CD4-positive, alpha-beta T cell treated with Interferon gamma for 1 hour (primary cell): Measurements from ENCODE around the gene PRDX2.

Experiments used
- DNase-seq: peaks from one replicate; pipeline ENCODE4 v3.0.0-alpha.2; 2020

PRDX2 gene

GRCh38 chr19:12778905-12779161, 22.8 kb downstream of the PRDX2 start:
- no peak for DNase-seq

GRCh38 chr19:12778017-12778904, 23.3 kb downstream of the PRDX2 start:
- DNase-seq, result peak; percentile 68

GRCh38 chr19:12777217-12778016, 24.2 kb downstream of the PRDX2 start:
- DNase-seq, result peak; percentile 78

- peak; percentile 70 for DNase-seq
Observed at GRCh38 chr19:12774588-12775555, 26.7 kb downstream of the PRDX2 start, which contains the start of gene HOOK2. TSS of gene HOOK2 (minus strand) at chr19:12775552. CDS start at chr19:12775449, 103 bp downstream.

- no peak for DNase-seq
Observed at GRCh38 chr19:12773571-12773970, 28.0 kb downstream of the PRDX2 start.

GRCh38 chr19:12772323-12772722, 29.3 kb downstream of the PRDX2 start:
- no peak for DNase-seq

GRCh38 chr19:12770922-12771321, 30.7 kb downstream of the PRDX2 start:
- no peak for DNase-seq

- peak; percentile 76 for DNase-seq
Observed at GRCh38 chr19:12769689-12770088, 31.9 kb downstream of the PRDX2 start.

- DNase-seq, result no peak
Observed at GRCh38 chr19:12767666-12768065, 33.9 kb downstream of the PRDX2 start.

- DNase-seq, result no peak
Observed at GRCh38 chr19:12767150-12767549, 34.5 kb downstream of the PRDX2 start.

- DNase-seq, result peak; percentile 80
Observed at GRCh38 chr19:12766051-12766521, 35.5 kb downstream of the PRDX2 start.

GRCh38 chr19:12764698-12765097, 36.9 kb downstream of the PRDX2 start:
- DNase-seq, result no peak

GRCh38 chr19:12763100-12763499, 38.5 kb downstream of the PRDX2 start:
- no peak for DNase-seq

GRCh38 chr19:12759686-12760085, 41.9 kb downstream of the PRDX2 start:
- DNase-seq, result no peak

GRCh38 chr19:12757544-12758274, 43.9 kb downstream of the PRDX2 start:
- peak; percentile 65 for DNase-seq

- DNase-seq, result no peak
Observed at GRCh38 chr19:12756150-12756883, 45.3 kb downstream of the PRDX2 start.

- no peak for DNase-seq
Observed at GRCh38 chr19:12754465-12755196, 47.0 kb downstream of the PRDX2 start.

GRCh38 chr19:12752056-12752781, 49.4 kb downstream of the PRDX2 start:
- DNase-seq, result no peak

- DNase-seq, result no peak
Observed at GRCh38 chr19:12751635-12752034, 50.0 kb downstream of the PRDX2 start, which contains the start of gene BEST2. TSS of gene BEST2 (plus strand) at chr19:12751791. CDS start at chr19:12752593, 802 bp downstream.

GRCh38 chr19:12750851-12751250, 50.7 kb downstream of the PRDX2 start:
- no peak for DNase-seq
